CD14-positive monocyte (primary cell): ENCODE measurements around the gene RIMBP2. TPM values are rescaled to one million over a fixed set of nuclear protein-coding genes. Genes with fewer than 3 reads are reported as not detected.

Source experiments
- DNase-seq, 3 donors: peaks; one replicate each; pipeline ENCODE4 v3.0.0-alpha.2; 2011 to 2022
- H2AFZ ChIP-seq: 2 replicates; pipeline ENCODE4 v1.6.0; 2012; ENCODE audit warnings: mild to moderate bottlenecking, low read depth, low read length, inconsistent platforms; ENCODE audit not compliant: insufficient read depth, poor library complexity, severe bottlenecking
- H3K27ac ChIP-seq, 2 donors: 1 replicate in 1 of 2; 2 replicates in 1 of 2; pipeline ENCODE4 v1.5.1; 2012 to 2013; ENCODE audit warnings: low read length in 2 of 2, control low read depth in 1 of 2, inconsistent platforms in 1 of 2, low read depth in 1 of 2, mild to moderate bottlenecking in 1 of 2
- H3K27me3 ChIP-seq, 2 donors: one replicate each; pipeline versions ENCODE4 v1.6.0 to v1.6.1; 2011 to 2013; ENCODE audit warnings: low read length in 2 of 2; ENCODE audit not compliant: control insufficient read depth in 2 of 2, insufficient read depth in 2 of 2
- H3K36me3 ChIP-seq, 2 donors: replicated peaks in 1 of 2; 1 replicate in 1 of 2; 2 replicates in 1 of 2; pipeline versions ENCODE4 v1.5.1 to v1.6.1; 2012 to 2013; ENCODE audit warnings: low read length in 2 of 2, control low read depth in 1 of 2, inconsistent platforms in 1 of 2, mild to moderate bottlenecking in 1 of 2; ENCODE audit not compliant: insufficient read depth in 2 of 2, control insufficient read depth in 1 of 2
- H3K4me1 ChIP-seq, 2 donors: 1 replicate in 1 of 2; 2 replicates in 1 of 2; pipeline versions ENCODE4 v1.5.1 to v1.6.1; 2012 to 2013; ENCODE audit warnings: low read length in 2 of 2, control low read depth in 1 of 2, inconsistent platforms in 1 of 2, mild to moderate bottlenecking in 1 of 2, moderate library complexity in 1 of 2; ENCODE audit not compliant: insufficient read depth in 2 of 2, control insufficient read depth in 1 of 2
- H3K4me2 ChIP-seq: replicated peaks from 2 replicates; pipeline ENCODE3; 2012; ENCODE audit warnings: low read length, moderate library complexity, mild to moderate bottlenecking; ENCODE audit not compliant: poor library complexity, severe bottlenecking; ENCODE audit errors: extremely low read depth
- H3K4me3 ChIP-seq, 3 experiments: fragments of 200-600 bp in 1 of 3; sonication (generic) in 1 of 3; replicated peaks in 1 of 3; 1 replicate in 2 of 3; 2 replicates in 1 of 3; pipeline ENCODE4 v1.5.1; 2011 to 2013; ENCODE audit warnings: low read length in 3 of 3, mild to moderate bottlenecking in 3 of 3, control low read depth in 2 of 3, low read depth in 2 of 3, inconsistent platforms in 1 of 3, moderate library complexity in 1 of 3
- H3K79me2 ChIP-seq: 2 replicates; pipeline ENCODE4 v1.6.0; 2012; ENCODE audit warnings: mild to moderate bottlenecking, control low read depth, inconsistent platforms, low read length, moderate library complexity; ENCODE audit not compliant: insufficient read depth
- H3K9ac ChIP-seq: 2 replicates; pipeline ENCODE4 v1.6.0; 2017; ENCODE audit warnings: low read length, mild to moderate bottlenecking; ENCODE audit not compliant: insufficient read depth, poor library complexity, severe bottlenecking
- H3K9me3 ChIP-seq, 2 donors: replicated peaks in 1 of 2; 1 replicate in 1 of 2; 2 replicates in 1 of 2; pipeline versions ENCODE4 v1.5.1 to v1.6.1; 2012 to 2013; ENCODE audit warnings: low read length in 2 of 2, control low read depth in 1 of 2; ENCODE audit not compliant: control insufficient read depth in 1 of 2, insufficient read depth in 1 of 2
- H4K20me1 ChIP-seq: 2 replicates; pipeline ENCODE4 v1.6.0; 2012; ENCODE audit warnings: mild to moderate bottlenecking, low read length, control low read depth, moderate library complexity; ENCODE audit not compliant: insufficient read depth
- H3K27ac Mint-ChIP-seq, 7 donors: one replicate each; pipeline ENCODE4 v1.8.0; 2020; ENCODE audit warnings: mild to moderate bottlenecking in 7 of 7, mixed read lengths in 7 of 7, moderate library complexity in 6 of 7, inconsistent platforms in 2 of 7
- H3K27me3 Mint-ChIP-seq, 3 donors: one replicate each; pipeline ENCODE4 v1.8.0; 2021 to 2022; ENCODE audit warnings: low read depth in 3 of 3, mild to moderate bottlenecking in 3 of 3, mixed read lengths in 3 of 3, moderate library complexity in 3 of 3, inconsistent platforms in 1 of 3
- H3K36me3 Mint-ChIP-seq, 2 donors: one replicate each; pipeline ENCODE4 v1.8.0; 2020; ENCODE audit warnings: mixed read lengths in 2 of 2, inconsistent platforms in 1 of 2, mild to moderate bottlenecking in 1 of 2
- H3K4me1 Mint-ChIP-seq: one replicate; pipeline ENCODE4 v1.8.0; 2020; ENCODE audit warnings: mild to moderate bottlenecking, mixed read lengths
- H3K4me3 Mint-ChIP-seq, 2 donors: one replicate each; pipeline ENCODE4 v1.8.0; 2020; ENCODE audit warnings: mild to moderate bottlenecking in 2 of 2, mixed read lengths in 2 of 2, moderate library complexity in 1 of 2
- H3K9me3 Mint-ChIP-seq, 7 donors: one replicate each; pipeline ENCODE4 v1.8.0; 2020 to 2022; ENCODE audit warnings: mixed read lengths in 7 of 7, mild to moderate bottlenecking in 6 of 7, moderate library complexity in 6 of 7, inconsistent platforms in 2 of 7
- WGBS: methylation state at CpG from one replicate; pipeline ENCODE4 v1.1.5; 2013; ENCODE audit warnings: missing lambda C conversion rate; ENCODE audit not compliant: insufficient coverage; 5-methylcytosine and 5-hydroxymethylcytosine counted together
- intact Hi-C, 2 donors: fragments of 100-400 bp; cut with micrococcal nuclease; formaldehyde crosslinking; loops; one replicate each; pipeline versions ENCODE4 v1.15.0 to v1.15.1; 2023
- polyA plus RNA-seq, 3 donors: library from polyadenylated mRNA; depleted of rRNA in 1 of 3; unstranded in 2 of 3; stranded (reverse) in 1 of 3; fragments of 300-500 nt in 2 of 3; fragments of >200 nt in 1 of 3; fragmentation: Illumina TruSeq in 2 of 3; gene quantifications; 1 replicate in 2 of 3; 2 replicates in 1 of 3; pipeline ENCODE4 v1.2.3, GENCODE V29; 2012 to 2021
- TF ChIP-seq, protein P1 (sequence below): fragments of 200-600 bp; IDR thresholded peaks from one replicate; pipeline ENCODE4 v1.8.0; 2022; ENCODE audit warnings: antibody characterized with exemption, mild to moderate bottlenecking

The RIMBP2 gene
- polyA plus RNA-seq, 3 donors, result not detected

DNA sequence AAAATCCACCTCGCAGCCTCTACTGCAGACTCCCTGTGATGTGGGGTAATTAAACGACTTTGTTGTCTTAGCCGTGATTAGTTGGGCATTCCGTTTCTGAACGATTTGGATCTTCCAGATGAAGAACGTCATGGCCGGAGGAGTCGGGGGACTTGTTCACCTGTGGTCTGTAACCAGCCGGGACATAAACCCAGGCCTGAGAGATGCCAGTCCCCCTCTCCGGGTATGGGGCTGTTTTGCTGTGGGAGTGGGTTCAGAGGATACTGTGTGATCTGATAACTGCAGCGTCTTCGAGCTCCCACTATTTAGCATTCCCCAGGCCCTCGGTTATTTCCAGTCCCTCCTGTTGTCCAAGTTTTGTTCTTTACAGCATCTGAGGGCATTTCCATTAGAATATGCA, 282.3 kb downstream of the RIMBP2 start:
- intact Hi-C loops, result no loop called here
- 89% methylated on average over 13 of the region's 13 CpGs for WGBS
- H3K4me1 Mint-ChIP-seq, result no peaks in the 10 kb centered on the region
- no peak for DNase-seq
- H3K27me3 ChIP-seq, result no peaks in the 10 kb centered on the region
- H3K4me3 ChIP-seq, result no peak overlapping the region
- no peaks in the 10 kb centered on the region for H3K36me3 Mint-ChIP-seq
- no peaks in the 10 kb centered on the region for H3K79me2 ChIP-seq
- H3K9me3 ChIP-seq, result peaks cover 12 to 53% of the 10 kb centered on the region in 2 donors
- peaks cover 0 to 2% (median 1%) of the 10 kb centered on the region in 3 donors for H3K27me3 Mint-ChIP-seq
- no peak overlapping the region for H3K4me2 ChIP-seq
- peaks cover 12 to 44% (median 22%) of the 10 kb centered on the region in 7 donors for H3K9me3 Mint-ChIP-seq
- H3K4me1 ChIP-seq, result no peaks in the 10 kb centered on the region
- H3K36me3 ChIP-seq, result no peaks in the 10 kb centered on the region
- H3K27ac ChIP-seq, result no peak overlapping the region
- no peaks in the 10 kb centered on the region for H4K20me1 ChIP-seq
- TF ChIP-seq, protein P1, sequence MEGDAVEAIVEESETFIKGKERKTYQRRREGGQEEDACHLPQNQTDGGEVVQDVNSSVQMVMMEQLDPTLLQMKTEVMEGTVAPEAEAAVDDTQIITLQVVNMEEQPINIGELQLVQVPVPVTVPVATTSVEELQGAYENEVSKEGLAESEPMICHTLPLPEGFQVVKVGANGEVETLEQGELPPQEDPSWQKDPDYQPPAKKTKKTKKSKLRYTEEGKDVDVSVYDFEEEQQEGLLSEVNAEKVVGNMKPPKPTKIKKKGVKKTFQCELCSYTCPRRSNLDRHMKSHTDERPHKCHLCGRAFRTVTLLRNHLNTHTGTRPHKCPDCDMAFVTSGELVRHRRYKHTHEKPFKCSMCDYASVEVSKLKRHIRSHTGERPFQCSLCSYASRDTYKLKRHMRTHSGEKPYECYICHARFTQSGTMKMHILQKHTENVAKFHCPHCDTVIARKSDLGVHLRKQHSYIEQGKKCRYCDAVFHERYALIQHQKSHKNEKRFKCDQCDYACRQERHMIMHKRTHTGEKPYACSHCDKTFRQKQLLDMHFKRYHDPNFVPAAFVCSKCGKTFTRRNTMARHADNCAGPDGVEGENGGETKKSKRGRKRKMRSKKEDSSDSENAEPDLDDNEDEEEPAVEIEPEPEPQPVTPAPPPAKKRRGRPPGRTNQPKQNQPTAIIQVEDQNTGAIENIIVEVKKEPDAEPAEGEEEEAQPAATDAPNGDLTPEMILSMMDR, result no peak
- H3K9ac ChIP-seq, result no peak overlapping the region
- no peak overlapping the region for H3K27ac Mint-ChIP-seq
- H3K4me3 Mint-ChIP-seq, result no peak overlapping the region
- H2AFZ ChIP-seq, result no peak overlapping the region

GRCh38 chr12:130433411-130433810, 282.7 kb downstream of the RIMBP2 start:
- Mint-ChIP-seq H3K27me3 (peaks cover 0 to 2% (median 1%) of the 10 kb centered on the region in 3 donors), H3K36me3 (no peaks in the 10 kb centered on the region), H3K9me3 (peaks cover 11 to 41% (median 19%) of the 10 kb centered on the region in 7 donors), H3K4me3 (no peak overlapping the region), H3K4me1 (no peaks in the 10 kb centered on the region), H3K27ac (no peak overlapping the region)
- H3K9ac ChIP-seq, result no peak overlapping the region
- no peak for DNase-seq
- 100% methylated on average over 2 of the region's 6 CpGs for WGBS
- no peaks in the 10 kb centered on the region for H3K27me3 ChIP-seq
- peaks cover 12 to 49% of the 10 kb centered on the region in 2 donors for H3K9me3 ChIP-seq
- H4K20me1 ChIP-seq, result no peaks in the 10 kb centered on the region
- no peaks in the 10 kb centered on the region for H3K36me3 ChIP-seq
- H3K79me2 ChIP-seq, result no peaks in the 10 kb centered on the region
- H3K4me1 ChIP-seq, result no peaks in the 10 kb centered on the region
- no peak overlapping the region for H3K4me3 ChIP-seq
- TF ChIP-seq, protein P1, result no peak
- intact Hi-C loops, result no loop called here
- H3K27ac ChIP-seq, result no peak overlapping the region
- no peak overlapping the region for H3K4me2 ChIP-seq
- H2AFZ ChIP-seq, result no peak overlapping the region
